HL-60/S4 treated with retinoic acid at 250 ng/mL for 4 days and 3 days (cell line): ENCODE measurements around the gene IGSF21.

Source experiments
- in situ Hi-C: fragments of 300-500 bp; cut with MboI; formaldehyde crosslinking; loops from 2 replicates; pipeline ENCODE4 v1.7.0; 2022; ENCODE audit warnings: low sequenced_read_pairs

The IGSF21 gene

GRCh38 chr1:18256282-18257235 is 149.0 kb downstream of the IGSF21 start:
- in situ Hi-C loops, result no loop called here

- in situ Hi-C loops, result no loop called here
Observed at GRCh38 chr1:18257778-18258177, 150.2 kb downstream of the IGSF21 start.

DNA sequence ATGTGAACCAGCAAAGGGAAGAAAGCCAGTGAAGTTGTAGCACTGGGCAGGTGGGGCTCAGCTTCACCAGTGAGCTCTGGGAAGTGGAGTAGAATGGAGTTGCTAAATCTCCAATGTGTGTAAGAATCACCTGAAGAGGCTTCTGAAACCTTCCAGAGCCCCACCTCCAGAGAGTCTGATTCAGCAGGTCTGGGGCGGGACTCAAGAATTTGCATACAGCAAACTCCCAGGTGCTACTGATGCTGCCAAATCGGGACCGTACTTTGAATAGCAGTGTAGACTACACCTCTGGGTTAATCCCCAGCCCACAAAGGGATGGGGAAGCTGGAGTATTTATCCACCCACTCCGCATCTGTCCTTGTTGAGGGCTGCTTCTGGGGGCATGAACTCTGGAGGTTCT is 154.3 kb downstream of the IGSF21 start:
- in situ Hi-C loops, result no loop called here

DNA sequence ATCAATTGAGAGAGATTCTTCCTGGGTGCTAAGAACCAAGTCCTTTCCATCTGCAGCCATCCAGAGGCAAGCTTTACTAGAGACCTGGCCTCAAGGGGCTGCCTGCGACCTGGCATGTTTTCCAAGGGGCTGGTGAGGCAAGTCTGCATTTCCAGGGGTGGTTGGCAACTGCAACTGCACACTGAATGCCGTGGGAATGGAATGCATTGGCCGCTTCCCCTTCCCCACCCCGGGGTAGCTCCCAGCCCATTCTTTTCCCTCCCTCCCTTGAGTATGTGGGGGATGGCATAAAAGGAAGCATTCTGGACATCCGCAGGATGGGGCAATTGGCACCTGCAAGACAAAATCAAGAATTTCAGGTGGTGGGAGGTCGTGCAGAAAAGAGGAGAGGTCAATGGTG is 155.1 kb downstream of the IGSF21 start:
- in situ Hi-C loops, result no loop called here

DNA sequence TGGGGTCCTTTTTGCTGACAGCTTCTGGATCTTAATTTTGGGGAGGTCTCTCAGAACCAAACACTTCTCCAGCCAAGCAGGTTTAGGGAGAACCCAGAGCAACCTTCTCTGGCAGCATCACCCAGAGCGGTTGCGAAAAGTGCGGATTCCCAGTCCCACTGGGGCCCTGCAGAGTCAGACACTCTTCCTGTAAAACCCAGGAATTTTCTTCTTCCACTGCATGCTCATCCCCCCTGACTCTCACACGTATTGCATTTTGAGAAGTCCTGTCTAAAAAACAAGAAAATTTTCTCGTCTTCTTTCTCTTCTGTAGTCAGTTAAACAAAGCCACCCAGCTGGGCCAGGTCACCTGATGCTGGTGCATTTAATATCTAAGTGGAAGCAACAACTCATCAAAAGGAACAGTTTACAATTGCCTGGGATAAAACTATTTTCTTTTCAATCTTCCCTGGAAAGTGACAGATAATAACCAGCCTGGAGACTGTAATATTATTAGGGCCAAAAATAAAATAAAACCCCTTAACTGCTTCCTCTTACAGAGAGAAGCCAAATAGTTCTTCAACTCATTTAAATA is 156.0 kb downstream of the IGSF21 start:
- in situ Hi-C loops, result no loop called here

- in situ Hi-C loops, result no loop called here
Observed at GRCh38 chr1:18264450-18265039, 156.9 kb downstream of the IGSF21 start.

DNA sequence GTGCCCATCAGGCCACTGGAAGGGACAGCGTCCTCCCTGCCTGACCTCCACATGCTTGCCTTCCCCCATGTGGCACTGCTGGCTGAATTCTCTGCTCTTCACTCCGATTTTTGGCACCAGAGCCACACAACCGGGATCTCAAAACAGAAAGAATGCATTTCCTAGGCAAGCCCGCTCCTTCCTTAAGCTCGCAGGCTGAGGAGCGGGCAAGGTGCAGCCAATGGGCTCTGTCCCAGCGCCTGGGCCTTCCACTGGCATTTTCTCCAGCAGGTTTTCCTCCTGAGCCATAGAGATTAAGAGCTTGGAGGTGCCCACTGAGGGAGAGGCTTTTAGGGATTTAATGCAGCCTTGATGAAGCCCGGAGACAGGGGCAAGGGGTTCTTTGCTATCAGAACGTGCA is 158.0 kb downstream of the IGSF21 start:
- in situ Hi-C loops, result no loop called here

DNA sequence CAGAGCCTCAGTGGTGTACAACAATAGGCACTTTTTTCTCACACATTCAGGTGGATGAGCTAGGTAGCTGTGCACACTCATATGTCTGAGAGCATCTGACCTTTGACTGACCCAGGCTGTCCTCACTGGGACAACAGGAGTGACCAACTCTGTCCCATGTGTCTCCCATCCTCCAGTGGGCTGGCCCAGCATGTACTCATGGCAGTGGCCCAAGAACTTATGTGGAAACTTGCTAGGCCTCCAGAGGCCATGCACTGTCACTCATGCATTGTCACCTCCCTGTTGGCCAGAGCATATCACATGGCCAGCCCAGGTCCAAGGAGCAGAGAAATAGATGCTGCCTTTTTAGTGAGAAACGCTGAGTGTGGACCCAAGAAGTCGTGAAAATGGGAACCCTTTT is 158.8 kb downstream of the IGSF21 start:
- in situ Hi-C loops, result no loop called here

DNA sequence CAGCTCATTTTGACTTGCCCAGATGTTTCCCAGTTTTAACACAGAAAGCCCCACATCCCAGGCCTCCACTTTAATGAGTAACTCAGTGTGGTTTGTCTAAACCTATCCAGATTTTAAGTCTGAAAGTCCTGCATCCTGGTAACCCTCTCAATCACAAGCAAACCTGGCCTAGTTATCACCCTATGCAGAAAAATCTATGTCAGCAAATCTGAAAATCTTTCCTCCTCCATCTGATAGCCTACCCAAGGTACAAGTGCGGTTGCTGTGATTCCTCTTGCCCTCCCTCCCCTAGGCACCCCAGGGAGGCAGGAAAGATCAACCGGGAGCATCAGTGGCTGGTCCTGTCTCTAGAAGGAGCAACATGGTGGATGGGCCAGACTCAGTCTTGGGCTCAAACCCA is 163.7 kb downstream of the IGSF21 start:
- in situ Hi-C loops, result no loop called here

DNA sequence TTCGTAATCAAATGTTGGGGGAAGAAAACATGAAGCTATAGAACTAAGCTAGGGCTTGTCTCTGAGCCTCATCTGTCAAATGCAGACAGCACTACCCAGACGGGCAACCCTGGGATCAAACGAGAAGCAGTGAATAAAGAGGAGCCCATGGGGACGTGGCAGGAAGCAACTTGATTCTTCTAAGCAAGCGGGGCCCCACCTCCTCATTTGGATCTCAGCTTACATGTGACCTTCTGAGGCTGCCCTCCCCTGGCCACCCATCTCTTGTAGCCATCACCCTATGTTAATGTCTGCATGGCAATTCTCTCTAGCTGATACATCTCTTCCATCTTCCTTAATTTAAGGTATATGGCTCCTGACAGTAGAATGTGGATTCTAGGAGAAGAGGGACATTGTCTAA is 171.3 kb downstream of the IGSF21 start:
- in situ Hi-C loops, result no loop called here

DNA sequence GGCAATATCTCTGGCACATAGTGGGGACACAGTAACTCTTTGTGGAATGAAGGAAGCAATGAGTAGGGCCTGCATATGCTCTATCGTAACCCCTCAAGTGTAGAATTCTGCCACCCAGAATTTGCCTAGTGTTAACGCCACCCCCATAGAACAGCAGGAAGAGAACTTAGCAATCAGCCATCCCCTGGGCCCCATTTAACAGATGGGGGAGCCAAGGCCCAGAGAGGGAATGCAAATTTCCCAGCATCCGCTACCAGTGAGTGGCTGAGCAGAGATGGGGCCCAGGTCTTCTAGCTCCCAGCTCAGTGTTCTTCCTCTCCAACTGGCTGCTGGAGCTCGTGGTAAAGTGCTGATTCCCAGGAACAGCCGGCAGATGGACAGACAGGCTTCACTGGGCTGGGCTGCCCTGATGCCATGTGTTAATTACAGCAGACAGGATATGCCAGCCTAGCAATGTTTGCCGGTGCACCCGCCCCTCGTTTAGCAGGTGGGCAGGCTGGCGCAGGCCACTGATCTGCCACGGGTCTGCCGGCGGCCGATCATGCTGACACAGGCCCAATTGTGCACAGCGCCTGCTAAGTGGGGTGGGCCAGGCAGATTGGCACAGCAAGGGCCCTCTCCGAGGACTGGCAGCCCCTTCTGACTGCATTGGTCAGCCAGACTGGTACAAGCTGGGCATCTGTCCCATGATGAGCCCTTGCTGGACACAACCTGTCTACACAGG is 171.9 kb downstream of the IGSF21 start:
- in situ Hi-C loops, result no loop called here

- in situ Hi-C loops, result no loop called here
Observed at GRCh38 chr1:18280956-18281355, 173.4 kb downstream of the IGSF21 start.

- in situ Hi-C loops, result no loop called here
Observed at GRCh38 chr1:18282851-18283600, 175.4 kb downstream of the IGSF21 start.

DNA sequence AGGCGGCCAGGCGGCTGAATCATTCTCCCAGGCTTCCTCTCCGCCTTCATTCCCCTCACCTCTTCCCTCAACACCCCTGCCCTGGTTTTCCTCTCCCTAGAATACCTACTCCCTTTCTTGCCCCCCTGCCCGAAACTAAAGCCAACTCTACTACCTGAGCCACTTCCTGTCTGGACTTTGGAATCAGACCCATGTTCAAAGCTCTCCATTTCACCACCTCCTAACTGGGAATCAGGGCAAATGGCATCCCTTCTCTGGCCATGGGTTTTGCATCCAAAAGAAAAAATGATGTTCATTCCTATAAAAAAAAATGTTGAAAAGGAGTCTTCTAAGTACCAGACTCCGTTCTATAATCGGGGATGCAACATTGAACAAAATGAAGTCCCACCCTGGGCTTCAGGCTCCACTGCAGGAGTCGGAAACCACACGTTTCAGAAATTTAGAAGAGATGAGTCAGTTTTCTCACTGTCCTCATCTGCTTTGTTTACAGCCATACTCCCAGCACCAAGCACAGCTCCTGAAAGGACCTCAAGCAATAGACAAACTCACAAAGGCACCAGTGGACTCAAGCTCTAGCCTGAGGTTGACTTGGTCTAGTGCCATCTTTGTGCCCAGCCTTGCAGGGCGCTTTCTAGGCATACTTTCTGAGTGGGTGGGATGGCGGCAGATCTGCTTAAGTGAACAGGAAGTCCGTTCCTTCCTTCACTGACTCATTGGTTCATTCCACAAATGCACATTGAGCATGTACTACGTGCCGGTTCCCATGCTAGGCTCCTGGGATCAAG is 176.2 kb downstream of the IGSF21 start:
- in situ Hi-C loops, result no loop called here

DNA sequence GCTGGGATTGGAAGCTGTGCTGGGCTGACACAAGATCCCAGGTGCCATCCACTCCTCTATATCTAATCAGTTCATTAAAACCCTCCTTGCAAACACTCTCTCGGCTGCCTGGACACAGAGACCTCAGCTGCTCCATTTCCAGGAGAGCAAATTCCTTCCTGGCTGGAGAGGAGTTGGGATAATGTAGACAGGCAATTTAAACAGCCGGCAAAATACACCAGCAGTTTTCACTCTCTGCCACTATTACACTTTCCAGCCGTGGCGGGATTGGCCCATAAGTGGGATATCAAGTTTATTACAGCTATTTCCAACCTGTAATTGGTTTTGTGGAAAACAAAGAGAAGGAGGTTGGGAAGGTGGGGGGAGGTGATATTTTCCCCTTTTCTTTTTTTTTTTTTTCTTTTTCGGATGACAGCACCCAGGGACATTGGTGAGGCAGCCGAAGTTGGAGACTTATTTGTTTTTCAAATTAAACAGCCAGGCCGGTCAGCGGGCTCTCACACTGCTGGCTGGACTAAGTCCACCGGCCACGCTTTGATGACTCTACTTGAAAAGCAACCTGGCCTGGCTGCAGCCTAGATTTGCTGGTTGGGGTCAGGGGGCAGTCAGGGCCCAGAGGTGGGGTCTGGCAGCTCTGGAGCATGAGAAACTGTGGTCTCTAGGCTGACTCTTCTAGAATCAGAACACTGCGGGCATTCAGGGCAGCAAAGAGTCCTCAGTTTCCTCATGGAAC is 177.4 kb downstream of the IGSF21 start:
- in situ Hi-C loops, result no loop called here

DNA sequence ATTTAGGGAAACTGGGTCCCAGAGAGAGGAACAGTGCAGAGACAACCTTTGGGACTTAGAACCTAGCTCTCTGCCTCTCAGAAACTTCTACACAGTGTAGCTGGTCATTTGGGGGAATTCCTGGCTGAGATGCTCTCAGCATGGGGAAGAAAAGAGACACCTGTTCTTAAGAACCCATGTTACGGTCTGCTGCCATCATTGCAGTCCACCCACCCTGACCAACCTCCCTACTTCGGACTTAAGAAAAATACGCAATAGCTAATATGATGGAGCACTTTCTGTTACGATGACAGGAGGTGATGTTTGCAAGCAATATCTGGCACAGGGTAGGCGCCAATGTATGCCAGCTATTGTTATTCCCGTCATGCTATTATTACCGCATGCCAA is 177.9 kb downstream of the IGSF21 start:
- in situ Hi-C loops, result no loop called here

- in situ Hi-C loops, result no loop called here
Observed at GRCh38 chr1:18288722-18289121, 181.1 kb downstream of the IGSF21 start.

GRCh38 chr1:18289597-18289996 is 182.0 kb downstream of the IGSF21 start:
- in situ Hi-C loops, result no loop called here

GRCh38 chr1:18290740-18291412 is 183.3 kb downstream of the IGSF21 start:
- in situ Hi-C loops, result no loop called here
